ENCODE measurements around the gene SLC4A2.

DNA sequence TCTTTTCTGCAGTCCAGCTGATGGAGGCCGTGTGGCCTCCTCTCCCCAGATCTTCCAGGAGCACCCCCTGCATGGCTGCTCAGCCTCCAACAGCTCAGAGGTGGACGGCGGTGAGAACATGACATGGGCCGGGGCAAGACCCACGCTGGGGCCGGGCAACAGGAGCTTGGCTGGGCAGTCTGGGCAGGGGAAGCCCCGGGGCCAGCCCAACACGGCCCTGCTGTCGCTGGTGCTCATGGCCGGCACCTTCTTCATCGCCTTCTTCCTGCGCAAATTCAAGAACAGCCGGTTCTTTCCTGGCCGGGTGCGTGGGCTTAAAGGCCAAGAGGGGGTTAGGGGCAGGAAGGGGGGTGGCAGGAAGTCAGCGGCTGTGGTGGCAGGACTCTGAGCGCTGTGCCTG is 14.6 kb downstream of the SLC4A2 start:
- TF ChIP-seq, protein P1, sequence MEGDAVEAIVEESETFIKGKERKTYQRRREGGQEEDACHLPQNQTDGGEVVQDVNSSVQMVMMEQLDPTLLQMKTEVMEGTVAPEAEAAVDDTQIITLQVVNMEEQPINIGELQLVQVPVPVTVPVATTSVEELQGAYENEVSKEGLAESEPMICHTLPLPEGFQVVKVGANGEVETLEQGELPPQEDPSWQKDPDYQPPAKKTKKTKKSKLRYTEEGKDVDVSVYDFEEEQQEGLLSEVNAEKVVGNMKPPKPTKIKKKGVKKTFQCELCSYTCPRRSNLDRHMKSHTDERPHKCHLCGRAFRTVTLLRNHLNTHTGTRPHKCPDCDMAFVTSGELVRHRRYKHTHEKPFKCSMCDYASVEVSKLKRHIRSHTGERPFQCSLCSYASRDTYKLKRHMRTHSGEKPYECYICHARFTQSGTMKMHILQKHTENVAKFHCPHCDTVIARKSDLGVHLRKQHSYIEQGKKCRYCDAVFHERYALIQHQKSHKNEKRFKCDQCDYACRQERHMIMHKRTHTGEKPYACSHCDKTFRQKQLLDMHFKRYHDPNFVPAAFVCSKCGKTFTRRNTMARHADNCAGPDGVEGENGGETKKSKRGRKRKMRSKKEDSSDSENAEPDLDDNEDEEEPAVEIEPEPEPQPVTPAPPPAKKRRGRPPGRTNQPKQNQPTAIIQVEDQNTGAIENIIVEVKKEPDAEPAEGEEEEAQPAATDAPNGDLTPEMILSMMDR (IDR thresholded peaks at IDR 0.05) = no peak
- TF ChIP-seq POLR2A (IDR thresholded peaks at IDR 0.05) = no peak
